ENCODE data around the gene KLHL35.
"Not testable (repeated sequence)": the region's sequence is repeated elsewhere in the genome, so short reads cannot be mapped to it uniquely, and the experiment has no call there.

DNA sequence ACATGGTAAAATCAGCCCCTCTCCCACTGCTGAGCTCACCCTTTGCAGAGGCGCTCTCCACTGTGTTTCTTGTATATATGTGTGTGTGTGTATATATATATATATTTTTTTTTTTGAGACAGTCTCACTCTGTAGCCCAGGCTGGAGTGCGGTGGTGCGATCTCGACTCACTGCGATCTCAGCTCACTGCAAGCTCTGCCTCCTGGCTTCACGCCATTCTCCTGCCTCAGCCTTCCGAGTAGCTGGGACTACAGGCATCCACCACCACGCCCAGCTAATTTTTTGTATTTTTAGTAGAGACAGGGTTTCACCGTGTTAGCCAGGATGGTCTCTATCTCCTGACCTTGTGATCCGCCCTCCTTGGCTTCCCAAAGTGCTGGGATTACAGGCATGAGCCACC is 19.9 kb downstream of the KLHL35 start:
- TF ChIP-seq, protein P1, sequence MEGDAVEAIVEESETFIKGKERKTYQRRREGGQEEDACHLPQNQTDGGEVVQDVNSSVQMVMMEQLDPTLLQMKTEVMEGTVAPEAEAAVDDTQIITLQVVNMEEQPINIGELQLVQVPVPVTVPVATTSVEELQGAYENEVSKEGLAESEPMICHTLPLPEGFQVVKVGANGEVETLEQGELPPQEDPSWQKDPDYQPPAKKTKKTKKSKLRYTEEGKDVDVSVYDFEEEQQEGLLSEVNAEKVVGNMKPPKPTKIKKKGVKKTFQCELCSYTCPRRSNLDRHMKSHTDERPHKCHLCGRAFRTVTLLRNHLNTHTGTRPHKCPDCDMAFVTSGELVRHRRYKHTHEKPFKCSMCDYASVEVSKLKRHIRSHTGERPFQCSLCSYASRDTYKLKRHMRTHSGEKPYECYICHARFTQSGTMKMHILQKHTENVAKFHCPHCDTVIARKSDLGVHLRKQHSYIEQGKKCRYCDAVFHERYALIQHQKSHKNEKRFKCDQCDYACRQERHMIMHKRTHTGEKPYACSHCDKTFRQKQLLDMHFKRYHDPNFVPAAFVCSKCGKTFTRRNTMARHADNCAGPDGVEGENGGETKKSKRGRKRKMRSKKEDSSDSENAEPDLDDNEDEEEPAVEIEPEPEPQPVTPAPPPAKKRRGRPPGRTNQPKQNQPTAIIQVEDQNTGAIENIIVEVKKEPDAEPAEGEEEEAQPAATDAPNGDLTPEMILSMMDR (IDR thresholded peaks at IDR 0.05): not testable (repeated sequence)
- not testable (repeated sequence) for TF ChIP-seq POLR2AphosphoS5 (IDR thresholded peaks at IDR 0.05)
